Activated effector memory CD4-positive, alpha-beta T cell treated with Interleukin-2 at 50 U/mL for 16 hours (primary cell): ENCODE data around the gene SF3A2.
A peak's percentile ranks its signal among the peaks of the same experiment; 100 is the strongest.

Source experiments
- DNase-seq: peaks from one replicate; pipeline ENCODE4 v3.0.0-alpha.2; 2020

Gene SF3A2

GRCh38 chr19:2255112-2255845, 18.7 kb downstream of the SF3A2 start:
- DNase-seq, result no peak

DNA sequence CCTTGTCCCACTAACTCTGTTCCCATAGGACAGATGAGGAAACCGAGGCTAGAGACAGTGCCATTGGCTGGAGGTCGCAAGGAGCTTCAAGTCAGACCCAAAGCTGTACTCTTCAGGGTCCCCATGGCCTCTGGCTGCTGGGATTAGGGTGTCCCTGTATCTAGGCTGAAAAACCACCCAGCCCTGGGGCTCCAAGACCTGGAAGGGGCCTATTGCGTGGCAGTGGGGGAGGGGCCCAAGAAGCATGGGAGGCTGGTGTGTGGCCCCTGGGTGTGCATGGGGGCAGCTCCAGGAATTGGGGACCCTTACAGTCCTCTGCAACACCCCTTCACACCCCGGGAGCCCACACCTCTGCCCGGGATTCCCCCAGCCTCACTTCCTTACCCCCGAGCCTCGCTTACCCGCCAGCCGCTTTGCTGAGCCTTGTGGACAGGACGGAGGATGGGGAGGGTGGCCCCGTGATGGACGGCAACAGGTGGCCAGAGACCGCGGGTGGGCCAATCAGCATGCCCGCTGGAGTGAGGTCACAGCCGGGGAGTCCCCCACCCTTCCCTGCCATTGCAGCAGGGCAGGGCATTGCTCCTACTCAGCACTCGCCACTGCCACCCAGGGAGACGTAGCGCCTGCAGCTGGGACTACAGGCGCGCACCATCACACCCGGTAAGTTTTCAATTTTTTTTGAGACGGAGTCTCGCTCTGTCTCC, 19.5 kb downstream of the SF3A2 start, which contains the start of gene JSRP1:
Gene JSRP1 (minus strand): TSS at position 436 of the 704 bp plus-strand sequence. CDS start 1,103 bp downstream, outside the sequence.
- DNase-seq, result no peak

DNA sequence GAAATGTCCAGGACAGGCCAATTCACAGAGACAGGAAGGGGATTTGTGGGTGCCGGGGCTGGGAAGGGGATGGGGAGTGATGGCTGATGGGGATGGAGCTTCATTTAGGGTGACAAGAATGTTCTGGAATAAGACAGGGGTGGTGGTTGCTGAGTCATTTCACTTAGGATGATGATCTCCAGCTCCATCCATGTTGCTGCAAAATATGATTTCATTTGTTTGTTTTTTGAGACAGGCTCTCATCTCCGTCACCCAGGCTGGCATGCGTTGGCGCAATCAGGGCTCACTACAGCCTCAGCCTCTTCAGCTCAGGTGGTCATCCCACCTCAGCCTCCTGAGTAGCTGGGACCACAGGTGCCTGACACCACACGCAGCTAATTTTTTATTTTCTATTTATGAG, 22.7 kb downstream of the SF3A2 start:
- DNase-seq, result no peak

- DNase-seq, result no peak
Measured at GRCh38 chr19:2260341-2260805, 23.7 kb downstream of the SF3A2 start.

DNA sequence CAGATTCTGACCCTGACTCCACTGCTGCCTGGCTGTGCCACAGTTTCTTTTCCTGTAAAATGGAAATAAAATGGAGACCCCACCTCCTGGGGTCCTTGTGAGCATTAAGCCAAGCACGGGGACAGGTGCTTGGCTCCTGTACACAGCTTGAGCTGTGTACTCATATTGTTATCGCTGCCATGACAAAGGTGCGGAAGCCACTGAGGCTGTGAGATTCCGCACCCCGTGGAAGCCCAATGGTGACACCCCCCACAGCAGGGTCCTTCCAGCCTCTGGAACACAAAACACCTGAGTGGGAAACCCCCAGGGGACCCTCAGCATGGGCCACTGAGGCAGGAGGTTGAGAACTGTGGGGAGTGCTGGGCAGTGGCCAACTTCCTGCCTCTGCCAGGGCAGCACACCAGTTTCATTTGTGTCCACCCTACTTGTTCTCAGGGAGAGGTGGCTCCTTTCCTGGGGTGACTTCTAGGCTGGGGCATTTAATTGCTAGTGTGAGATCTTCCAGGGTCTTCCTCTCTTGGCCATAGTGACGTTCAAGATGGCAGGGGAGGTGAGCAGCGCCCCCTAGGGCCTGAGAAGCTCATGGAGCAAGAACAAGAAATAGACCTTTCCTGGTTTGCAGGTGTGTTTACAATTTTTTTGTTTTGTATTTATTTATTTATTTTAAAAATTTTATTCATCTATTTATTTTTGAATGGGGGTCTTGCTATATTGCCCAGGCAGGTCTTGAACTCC, 25.0 kb downstream of the SF3A2 start:
- DNase-seq, result peak; percentile 42

DNA sequence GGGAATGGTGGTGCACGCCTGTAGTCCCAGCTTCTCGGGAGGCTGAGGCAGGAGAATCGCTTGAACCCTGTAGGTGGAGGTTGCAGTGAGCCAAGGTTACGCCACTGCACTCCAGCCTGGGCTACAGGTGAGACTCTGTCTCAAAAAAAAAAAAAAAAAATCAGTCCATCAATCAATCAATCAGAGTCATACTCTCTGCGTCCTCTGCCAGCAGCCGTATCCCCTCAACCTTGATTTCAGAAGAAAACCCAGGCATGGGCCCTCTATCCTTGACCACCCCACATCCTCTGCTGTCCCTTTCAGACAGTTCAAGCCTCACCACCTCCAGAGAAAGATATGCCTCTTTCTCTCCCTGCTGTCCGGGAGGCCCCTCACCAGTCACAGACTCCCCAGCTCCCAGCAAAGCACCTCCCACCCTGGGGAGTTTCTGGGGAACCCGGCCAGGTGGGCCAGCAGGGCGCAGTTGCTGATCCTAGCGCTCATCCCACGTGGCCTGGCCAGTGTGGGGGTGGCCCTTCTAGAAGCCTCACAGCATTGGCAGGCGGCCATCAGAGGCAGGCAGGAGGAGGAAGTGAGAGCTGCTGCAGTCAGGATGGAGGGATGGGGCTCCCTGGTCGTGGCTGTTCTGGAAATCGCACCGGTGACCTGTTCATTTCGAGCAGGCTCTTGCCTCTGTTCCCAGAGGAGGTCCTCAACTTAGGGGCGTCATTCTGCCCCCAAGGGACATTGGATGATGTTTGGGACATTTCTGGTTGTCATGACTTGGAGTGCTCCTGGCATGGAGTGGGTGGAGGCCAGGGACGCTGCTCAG, 29.8 kb downstream of the SF3A2 start:
- DNase-seq, result no peak

DNA sequence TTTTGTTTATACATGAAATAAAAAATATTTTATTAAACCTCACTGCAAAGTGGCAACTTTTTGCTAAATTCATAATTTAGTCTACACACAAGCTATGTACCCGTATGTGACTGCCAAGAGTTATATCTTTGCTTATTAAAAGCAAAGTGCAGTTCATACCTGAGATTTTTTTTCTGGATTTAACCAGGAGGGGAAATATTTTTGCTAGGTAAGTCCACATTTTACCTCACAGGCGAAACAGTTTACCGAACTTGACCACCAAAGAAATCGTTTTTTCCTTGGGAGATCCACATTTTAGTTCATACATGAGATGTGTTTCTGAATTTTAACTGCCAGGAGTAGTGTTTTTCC, 31.8 kb downstream of the SF3A2 start:
- no peak for DNase-seq

GRCh38 chr19:2268861-2269243, 32.2 kb downstream of the SF3A2 start:
- no peak for DNase-seq

DNA sequence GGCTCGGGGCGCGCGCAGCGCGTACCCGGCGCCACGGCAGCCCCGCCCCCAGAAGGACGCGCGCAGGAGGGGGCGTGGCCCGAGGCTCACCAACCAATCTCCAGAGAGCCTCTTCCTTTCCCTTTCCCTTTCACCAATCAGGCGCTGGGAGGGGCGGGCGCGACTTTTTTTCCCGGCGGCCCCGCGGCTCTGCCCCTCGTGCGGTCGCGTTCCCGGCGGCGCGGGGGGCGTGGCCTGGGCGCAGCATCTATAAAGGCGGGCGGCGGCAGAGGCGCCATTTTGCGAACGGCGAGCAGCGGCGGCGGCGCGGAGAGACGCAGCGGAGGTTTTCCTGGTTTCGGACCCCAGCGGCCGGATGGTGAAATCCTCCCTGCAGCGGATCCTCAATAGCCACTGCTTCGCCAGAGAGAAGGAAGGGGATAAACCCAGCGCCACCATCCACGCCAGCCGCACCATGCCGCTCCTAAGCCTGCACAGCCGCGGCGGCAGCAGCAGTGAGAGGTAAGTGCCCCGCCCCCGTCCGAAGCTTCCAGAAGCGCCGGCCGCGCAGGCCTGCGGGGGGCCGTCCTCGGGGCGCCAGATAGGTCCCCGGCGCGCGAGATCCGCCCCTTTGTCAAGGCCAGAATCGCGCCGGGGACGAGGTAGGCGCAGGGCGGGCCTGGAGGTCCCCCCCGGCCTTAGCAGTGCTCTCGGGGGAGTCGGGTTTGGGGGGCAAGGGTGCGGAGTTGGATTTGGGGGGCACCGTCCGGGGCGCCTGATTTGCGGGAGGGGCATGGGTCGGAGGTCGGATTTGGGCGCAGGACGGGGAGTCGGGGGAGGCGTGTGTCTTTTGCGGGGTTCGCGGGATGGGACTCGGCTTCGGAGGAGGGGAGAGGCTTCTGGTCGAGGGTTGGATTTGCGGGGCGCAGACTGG, 32.9 kb downstream of the SF3A2 start:
- peak; percentile 99 for DNase-seq

GRCh38 chr19:2270157-2270422, 33.5 kb downstream of the SF3A2 start:
- DNase-seq, result no peak

DNA sequence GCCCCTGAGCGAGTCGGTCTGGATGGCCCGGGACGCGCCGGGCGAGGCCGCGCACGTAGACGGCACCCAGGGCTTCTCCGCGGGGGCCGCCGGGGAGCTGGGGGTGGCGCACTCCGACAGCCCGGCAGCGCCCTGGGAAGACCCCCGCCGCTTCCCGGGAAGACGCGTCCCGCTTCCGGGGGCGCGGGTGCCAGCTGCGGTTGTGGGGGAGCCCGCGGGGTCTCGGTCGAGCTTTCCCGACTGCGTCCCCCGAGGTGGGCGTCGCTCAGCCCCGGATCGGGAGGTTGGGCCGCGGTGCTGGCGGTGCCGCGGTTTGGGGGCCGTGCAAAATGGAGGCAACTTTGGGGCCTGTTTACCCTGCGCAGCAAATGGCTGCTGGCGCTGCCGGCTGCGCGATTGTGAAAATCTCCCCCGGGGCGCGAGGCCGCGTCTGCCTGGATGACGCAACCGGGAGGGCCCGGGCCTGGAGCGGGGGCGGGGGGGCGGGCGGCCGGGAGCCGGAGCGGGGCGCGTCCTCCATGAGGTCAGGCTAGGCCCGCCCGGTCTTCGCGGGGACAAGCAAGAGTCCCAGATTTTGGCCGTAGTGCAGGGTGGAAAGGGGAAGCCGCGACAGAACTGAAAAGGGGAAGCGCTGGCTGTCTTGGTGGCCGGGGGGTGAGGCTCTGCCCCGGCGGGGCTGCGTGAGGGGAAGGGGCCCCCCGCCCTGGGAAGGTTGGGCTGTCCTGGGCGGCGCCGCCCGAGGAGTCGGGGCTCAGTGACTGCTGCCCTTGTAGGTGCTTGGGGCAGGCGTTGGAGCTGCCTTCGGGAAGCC, 34.0 kb downstream of the SF3A2 start:
- DNase-seq, result peak; percentile 57

- no peak for DNase-seq
Measured at GRCh38 chr19:2271234-2272103, 34.8 kb downstream of the SF3A2 start.

- DNase-seq, result peak; percentile 63
Measured at GRCh38 chr19:2273356-2274184, 36.9 kb downstream of the SF3A2 start.

- DNase-seq, result no peak
Measured at GRCh38 chr19:2274185-2274711, 37.6 kb downstream of the SF3A2 start.

DNA sequence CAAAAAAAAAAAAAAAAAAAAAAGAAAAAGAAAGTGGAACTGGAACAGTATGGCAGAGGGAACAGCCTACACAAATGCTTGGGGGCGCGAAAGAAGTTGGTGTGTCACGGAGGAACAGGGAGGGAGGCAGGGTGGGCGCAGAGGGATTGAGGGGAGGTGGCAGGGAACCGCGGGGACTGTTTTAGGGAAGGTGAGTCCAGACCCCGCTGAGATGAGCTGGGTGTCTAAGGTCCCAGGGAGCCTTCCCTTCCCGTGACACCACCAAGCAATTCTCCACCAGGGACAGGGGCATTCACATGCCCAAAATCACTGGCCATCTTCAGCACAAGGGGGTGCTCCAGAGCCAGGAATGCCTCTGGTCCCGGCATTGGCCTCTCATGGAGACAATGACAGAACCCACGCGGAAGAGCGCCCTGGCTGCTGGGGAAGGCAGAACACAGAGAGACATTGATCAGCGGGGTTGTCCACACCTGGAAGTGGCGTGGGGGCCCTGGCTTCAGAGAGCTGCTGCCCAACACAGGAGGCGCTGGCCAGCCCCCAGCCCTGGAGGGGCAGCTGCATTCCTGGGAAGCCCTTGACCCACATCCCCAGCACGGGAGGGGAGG, 38.4 kb downstream of the SF3A2 start:
- peak; percentile 41 for DNase-seq

- no peak for DNase-seq
Measured at GRCh38 chr19:2275588-2276428, 39.2 kb downstream of the SF3A2 start.

DNA sequence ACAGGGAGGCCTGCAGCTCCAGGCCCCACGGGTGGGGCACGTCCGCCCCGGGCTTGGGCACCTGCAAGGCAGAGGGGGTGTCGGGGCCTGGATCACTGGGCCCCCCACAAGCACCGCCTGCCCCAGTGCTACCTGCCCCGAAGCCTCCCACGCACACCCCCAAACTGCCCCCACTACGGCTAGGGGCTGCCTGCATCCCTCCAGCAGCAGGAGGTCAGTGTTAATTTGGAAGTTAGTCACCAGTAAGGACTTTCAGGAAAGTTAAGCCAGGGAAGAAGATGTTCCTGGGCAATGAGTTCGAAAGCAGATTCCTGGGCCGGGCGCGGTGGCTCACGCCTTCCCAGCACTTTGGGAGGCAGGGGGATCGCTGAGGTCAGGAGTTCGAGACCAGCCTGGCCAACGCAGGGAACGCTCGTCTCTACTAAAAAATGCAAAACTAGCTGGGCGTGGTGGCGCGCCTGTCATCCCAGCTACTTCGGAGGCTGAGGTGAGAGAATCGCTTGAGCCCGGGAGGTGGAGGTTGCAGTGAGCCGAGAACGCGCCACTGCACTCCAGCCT, 39.9 kb downstream of the SF3A2 start:
- no peak for DNase-seq
